ENCODE data around the gene EZR.

DNA sequence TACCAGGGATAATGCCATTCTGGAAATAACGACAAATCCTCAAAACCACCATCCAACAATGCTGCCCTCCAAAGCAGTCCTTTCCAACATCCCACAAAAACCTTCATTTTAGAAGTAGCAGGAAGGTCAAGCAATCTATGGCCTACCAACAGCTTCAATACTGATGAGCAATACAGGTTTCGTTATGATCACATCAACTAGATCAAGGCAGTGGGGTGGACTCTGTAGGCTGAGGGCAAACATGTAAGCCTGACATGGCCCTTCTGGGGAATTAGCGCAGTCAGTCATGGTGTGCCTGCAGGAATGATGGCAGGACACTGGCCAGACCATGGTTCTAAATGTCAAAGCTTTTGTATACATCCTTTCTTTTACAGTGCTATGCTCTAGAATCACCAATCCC is 41.7 kb downstream of the EZR start:
- TF ChIP-seq, protein P1, sequence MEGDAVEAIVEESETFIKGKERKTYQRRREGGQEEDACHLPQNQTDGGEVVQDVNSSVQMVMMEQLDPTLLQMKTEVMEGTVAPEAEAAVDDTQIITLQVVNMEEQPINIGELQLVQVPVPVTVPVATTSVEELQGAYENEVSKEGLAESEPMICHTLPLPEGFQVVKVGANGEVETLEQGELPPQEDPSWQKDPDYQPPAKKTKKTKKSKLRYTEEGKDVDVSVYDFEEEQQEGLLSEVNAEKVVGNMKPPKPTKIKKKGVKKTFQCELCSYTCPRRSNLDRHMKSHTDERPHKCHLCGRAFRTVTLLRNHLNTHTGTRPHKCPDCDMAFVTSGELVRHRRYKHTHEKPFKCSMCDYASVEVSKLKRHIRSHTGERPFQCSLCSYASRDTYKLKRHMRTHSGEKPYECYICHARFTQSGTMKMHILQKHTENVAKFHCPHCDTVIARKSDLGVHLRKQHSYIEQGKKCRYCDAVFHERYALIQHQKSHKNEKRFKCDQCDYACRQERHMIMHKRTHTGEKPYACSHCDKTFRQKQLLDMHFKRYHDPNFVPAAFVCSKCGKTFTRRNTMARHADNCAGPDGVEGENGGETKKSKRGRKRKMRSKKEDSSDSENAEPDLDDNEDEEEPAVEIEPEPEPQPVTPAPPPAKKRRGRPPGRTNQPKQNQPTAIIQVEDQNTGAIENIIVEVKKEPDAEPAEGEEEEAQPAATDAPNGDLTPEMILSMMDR (IDR thresholded peaks at IDR 0.05), result no peak
- TF ChIP-seq EP300 (IDR thresholded peaks at IDR 0.05) (no peak), POLR2AphosphoS5 (IDR thresholded peaks at IDR 0.05) (no peak)
